CD14-positive monocyte (primary cell): ENCODE data around the gene NFIC. TPM values are rescaled to one million over a fixed set of nuclear protein-coding genes. Genes with fewer than 3 reads are reported as not detected.

Source experiments
- DNase-seq, 3 donors: peaks; one replicate each; pipeline ENCODE4 v3.0.0-alpha.2; 2011 to 2022
- H2AFZ ChIP-seq: 2 replicates; pipeline ENCODE4 v1.6.0; 2012; ENCODE audit warnings: mild to moderate bottlenecking, low read depth, low read length, inconsistent platforms; ENCODE audit not compliant: insufficient read depth, poor library complexity, severe bottlenecking
- H3K27ac ChIP-seq, 2 donors: 1 replicate in 1 of 2; 2 replicates in 1 of 2; pipeline ENCODE4 v1.5.1; 2012 to 2013; ENCODE audit warnings: low read length in 2 of 2, control low read depth in 1 of 2, inconsistent platforms in 1 of 2, low read depth in 1 of 2, mild to moderate bottlenecking in 1 of 2
- H3K27me3 ChIP-seq, 2 donors: one replicate each; pipeline versions ENCODE4 v1.6.0 to v1.6.1; 2011 to 2013; ENCODE audit warnings: low read length in 2 of 2; ENCODE audit not compliant: control insufficient read depth in 2 of 2, insufficient read depth in 2 of 2
- H3K36me3 ChIP-seq, 2 donors: replicated peaks in 1 of 2; 1 replicate in 1 of 2; 2 replicates in 1 of 2; pipeline versions ENCODE4 v1.5.1 to v1.6.1; 2012 to 2013; ENCODE audit warnings: low read length in 2 of 2, control low read depth in 1 of 2, inconsistent platforms in 1 of 2, mild to moderate bottlenecking in 1 of 2; ENCODE audit not compliant: insufficient read depth in 2 of 2, control insufficient read depth in 1 of 2
- H3K4me1 ChIP-seq, 2 donors: 1 replicate in 1 of 2; 2 replicates in 1 of 2; pipeline versions ENCODE4 v1.5.1 to v1.6.1; 2012 to 2013; ENCODE audit warnings: low read length in 2 of 2, control low read depth in 1 of 2, inconsistent platforms in 1 of 2, mild to moderate bottlenecking in 1 of 2, moderate library complexity in 1 of 2; ENCODE audit not compliant: insufficient read depth in 2 of 2, control insufficient read depth in 1 of 2
- H3K4me2 ChIP-seq: replicated peaks from 2 replicates; pipeline ENCODE3; 2012; ENCODE audit warnings: low read length, moderate library complexity, mild to moderate bottlenecking; ENCODE audit not compliant: poor library complexity, severe bottlenecking; ENCODE audit errors: extremely low read depth
- H3K4me3 ChIP-seq, 3 experiments: fragments of 200-600 bp in 1 of 3; sonication (generic) in 1 of 3; replicated peaks in 1 of 3; 1 replicate in 2 of 3; 2 replicates in 1 of 3; pipeline ENCODE4 v1.5.1; 2011 to 2013; ENCODE audit warnings: low read length in 3 of 3, mild to moderate bottlenecking in 3 of 3, control low read depth in 2 of 3, low read depth in 2 of 3, inconsistent platforms in 1 of 3, moderate library complexity in 1 of 3
- H3K79me2 ChIP-seq: 2 replicates; pipeline ENCODE4 v1.6.0; 2012; ENCODE audit warnings: mild to moderate bottlenecking, control low read depth, inconsistent platforms, low read length, moderate library complexity; ENCODE audit not compliant: insufficient read depth
- H3K9ac ChIP-seq: 2 replicates; pipeline ENCODE4 v1.6.0; 2017; ENCODE audit warnings: low read length, mild to moderate bottlenecking; ENCODE audit not compliant: insufficient read depth, poor library complexity, severe bottlenecking
- H3K9me3 ChIP-seq, 2 donors: replicated peaks in 1 of 2; 1 replicate in 1 of 2; 2 replicates in 1 of 2; pipeline versions ENCODE4 v1.5.1 to v1.6.1; 2012 to 2013; ENCODE audit warnings: low read length in 2 of 2, control low read depth in 1 of 2; ENCODE audit not compliant: control insufficient read depth in 1 of 2, insufficient read depth in 1 of 2
- H4K20me1 ChIP-seq: 2 replicates; pipeline ENCODE4 v1.6.0; 2012; ENCODE audit warnings: mild to moderate bottlenecking, low read length, control low read depth, moderate library complexity; ENCODE audit not compliant: insufficient read depth
- H3K27ac Mint-ChIP-seq, 7 donors: one replicate each; pipeline ENCODE4 v1.8.0; 2020; ENCODE audit warnings: mild to moderate bottlenecking in 7 of 7, mixed read lengths in 7 of 7, moderate library complexity in 6 of 7, inconsistent platforms in 2 of 7
- H3K27me3 Mint-ChIP-seq, 3 donors: one replicate each; pipeline ENCODE4 v1.8.0; 2021 to 2022; ENCODE audit warnings: low read depth in 3 of 3, mild to moderate bottlenecking in 3 of 3, mixed read lengths in 3 of 3, moderate library complexity in 3 of 3, inconsistent platforms in 1 of 3
- H3K36me3 Mint-ChIP-seq, 2 donors: one replicate each; pipeline ENCODE4 v1.8.0; 2020; ENCODE audit warnings: mixed read lengths in 2 of 2, inconsistent platforms in 1 of 2, mild to moderate bottlenecking in 1 of 2
- H3K4me1 Mint-ChIP-seq: one replicate; pipeline ENCODE4 v1.8.0; 2020; ENCODE audit warnings: mild to moderate bottlenecking, mixed read lengths
- H3K4me3 Mint-ChIP-seq, 2 donors: one replicate each; pipeline ENCODE4 v1.8.0; 2020; ENCODE audit warnings: mild to moderate bottlenecking in 2 of 2, mixed read lengths in 2 of 2, moderate library complexity in 1 of 2
- H3K9me3 Mint-ChIP-seq, 7 donors: one replicate each; pipeline ENCODE4 v1.8.0; 2020 to 2022; ENCODE audit warnings: mixed read lengths in 7 of 7, mild to moderate bottlenecking in 6 of 7, moderate library complexity in 6 of 7, inconsistent platforms in 2 of 7
- WGBS: methylation state at CpG from one replicate; pipeline ENCODE4 v1.1.5; 2013; ENCODE audit warnings: missing lambda C conversion rate; ENCODE audit not compliant: insufficient coverage; 5-methylcytosine and 5-hydroxymethylcytosine counted together
- intact Hi-C, 2 donors: fragments of 100-400 bp; cut with micrococcal nuclease; formaldehyde crosslinking; loops; one replicate each; pipeline versions ENCODE4 v1.15.0 to v1.15.1; 2023
- polyA plus RNA-seq, 3 donors: library from polyadenylated mRNA; depleted of rRNA in 1 of 3; unstranded in 2 of 3; stranded (reverse) in 1 of 3; fragments of 300-500 nt in 2 of 3; fragments of >200 nt in 1 of 3; fragmentation: Illumina TruSeq in 2 of 3; gene quantifications; 1 replicate in 2 of 3; 2 replicates in 1 of 3; pipeline ENCODE4 v1.2.3, GENCODE V29; 2012 to 2021
- TF ChIP-seq, protein P1 (sequence below): fragments of 200-600 bp; IDR thresholded peaks from one replicate; pipeline ENCODE4 v1.8.0; 2022; ENCODE audit warnings: antibody characterized with exemption, mild to moderate bottlenecking

The NFIC gene
- polyA plus RNA-seq, 3 donors: 7.0 to 13.8 (median 11.5) TPM

DNA sequence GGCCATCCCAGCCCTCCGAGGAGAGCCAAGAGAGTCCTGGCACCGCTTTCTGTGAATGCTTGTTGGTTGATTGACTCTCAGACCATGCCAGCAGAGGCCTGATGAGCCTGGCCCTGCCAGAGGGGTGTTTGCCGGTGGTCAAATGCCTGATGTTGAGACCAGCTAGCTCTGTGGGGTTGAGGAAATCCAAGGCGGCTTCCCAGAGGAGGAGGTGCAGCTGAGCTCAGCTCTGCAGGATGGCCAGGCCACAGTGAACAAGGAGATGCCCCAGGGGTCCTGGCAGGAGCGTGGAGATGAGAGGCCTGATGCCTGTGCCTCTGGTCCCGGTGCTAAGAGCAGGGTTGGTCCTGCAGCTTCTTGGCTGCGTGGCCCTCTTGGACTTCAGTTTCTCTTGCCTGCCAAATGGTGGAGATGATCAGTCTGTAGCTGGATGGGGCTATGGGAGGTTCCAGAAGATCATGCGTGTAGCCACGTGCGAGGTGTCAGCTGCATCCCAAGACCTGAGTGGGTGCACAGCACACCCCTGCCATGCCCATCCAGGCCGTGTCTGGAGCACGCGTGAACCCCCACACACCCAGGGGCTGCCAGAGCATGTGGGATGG, 16.8 kb downstream of the NFIC start:
- peak overlapping the region in 5 of 7 donors; percentile 1 to 69 (median 57) for H3K27ac Mint-ChIP-seq
- H3K36me3 ChIP-seq: peaks cover 19 to 37% of the 10 kb centered on the region in 2 donors
- H3K4me2 ChIP-seq: no peak overlapping the region
- no peaks in the 10 kb centered on the region for H3K9me3 ChIP-seq
- 99% methylated on average over 6 of the region's 13 CpGs for WGBS
- H3K36me3 Mint-ChIP-seq: peaks cover 22 to 53% of the 10 kb centered on the region in 2 donors
- no peak overlapping the region for H3K4me3 Mint-ChIP-seq
- TF ChIP-seq, protein P1, sequence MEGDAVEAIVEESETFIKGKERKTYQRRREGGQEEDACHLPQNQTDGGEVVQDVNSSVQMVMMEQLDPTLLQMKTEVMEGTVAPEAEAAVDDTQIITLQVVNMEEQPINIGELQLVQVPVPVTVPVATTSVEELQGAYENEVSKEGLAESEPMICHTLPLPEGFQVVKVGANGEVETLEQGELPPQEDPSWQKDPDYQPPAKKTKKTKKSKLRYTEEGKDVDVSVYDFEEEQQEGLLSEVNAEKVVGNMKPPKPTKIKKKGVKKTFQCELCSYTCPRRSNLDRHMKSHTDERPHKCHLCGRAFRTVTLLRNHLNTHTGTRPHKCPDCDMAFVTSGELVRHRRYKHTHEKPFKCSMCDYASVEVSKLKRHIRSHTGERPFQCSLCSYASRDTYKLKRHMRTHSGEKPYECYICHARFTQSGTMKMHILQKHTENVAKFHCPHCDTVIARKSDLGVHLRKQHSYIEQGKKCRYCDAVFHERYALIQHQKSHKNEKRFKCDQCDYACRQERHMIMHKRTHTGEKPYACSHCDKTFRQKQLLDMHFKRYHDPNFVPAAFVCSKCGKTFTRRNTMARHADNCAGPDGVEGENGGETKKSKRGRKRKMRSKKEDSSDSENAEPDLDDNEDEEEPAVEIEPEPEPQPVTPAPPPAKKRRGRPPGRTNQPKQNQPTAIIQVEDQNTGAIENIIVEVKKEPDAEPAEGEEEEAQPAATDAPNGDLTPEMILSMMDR: no peak
- H2AFZ ChIP-seq: no peak overlapping the region
- H3K4me3 ChIP-seq: no peak overlapping the region
- peak overlapping the region in 1 of 2 donors; percentile 41 for H3K27ac ChIP-seq
- H3K79me2 ChIP-seq: peaks cover 100% of the 10 kb centered on the region
- H4K20me1 ChIP-seq: peaks cover 95% of the 10 kb centered on the region
- peak overlapping the region; percentile 27 for H3K9ac ChIP-seq
- peaks cover 15 to 18% of the 10 kb centered on the region in 2 donors for H3K4me1 ChIP-seq
- no peaks in the 10 kb centered on the region for H3K9me3 Mint-ChIP-seq
- no peak for DNase-seq
- H3K4me1 Mint-ChIP-seq: peaks cover 42% of the 10 kb centered on the region
- intact Hi-C loops: no loop called here
- H3K27me3 ChIP-seq: no peaks in the 10 kb centered on the region
- no peaks in the 10 kb centered on the region for H3K27me3 Mint-ChIP-seq

DNA sequence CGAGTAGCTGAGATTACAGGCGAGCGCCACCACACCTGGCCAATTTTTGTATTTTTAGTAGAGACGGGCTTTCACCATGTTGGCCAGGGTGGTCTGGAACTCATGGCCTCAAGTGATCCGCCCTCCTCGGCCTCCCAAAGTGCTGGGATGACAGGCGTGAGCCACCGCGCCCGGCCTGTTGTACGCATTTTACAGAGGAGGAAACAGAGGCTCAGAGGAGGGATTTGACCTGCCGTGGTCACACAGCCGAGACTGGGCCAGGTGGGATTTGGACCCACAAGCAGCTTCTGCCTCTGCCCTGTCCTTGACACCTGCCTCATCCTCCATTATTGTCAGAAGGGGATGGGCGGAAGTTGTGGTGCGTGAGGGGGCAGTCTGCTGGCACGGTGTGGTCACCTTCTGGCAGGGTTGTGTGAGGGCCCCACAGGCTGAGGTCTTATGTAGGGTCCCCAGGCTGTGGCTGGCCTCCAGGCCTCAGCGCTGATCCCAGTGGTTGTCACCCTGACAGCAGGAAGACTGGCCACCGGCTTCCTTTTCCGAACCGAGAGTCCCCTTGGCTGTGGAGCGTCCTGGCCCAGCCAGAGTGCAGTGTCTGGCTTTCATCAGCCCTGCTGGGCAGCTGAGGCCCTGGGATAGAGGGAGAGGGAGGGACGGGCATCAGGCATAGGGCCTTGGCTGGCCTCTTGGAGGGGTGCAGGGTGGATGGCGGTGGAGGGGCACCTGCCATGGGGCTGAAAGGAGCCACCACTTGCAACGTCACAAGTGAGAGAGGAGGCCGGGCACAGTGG, 20.3 kb downstream of the NFIC start:
- Histone ChIP-seq H3K4me2 (no peak overlapping the region), H3K79me2 (peaks cover 100% of the 10 kb centered on the region), H3K36me3 (peaks cover 22 to 41% of the 10 kb centered on the region in 2 donors), H3K4me1 (peaks cover 15 to 18% of the 10 kb centered on the region in 2 donors), H3K27me3 (no peaks in the 10 kb centered on the region), H4K20me1 (peaks cover 100% of the 10 kb centered on the region), H2AFZ (no peak overlapping the region), H3K27ac (peak overlapping the region in 1 of 2 donors; percentile 45), H3K9me3 (no peaks in the 10 kb centered on the region), H3K9ac (no peak overlapping the region), H3K4me3 (no peak overlapping the region)
- peaks cover 38% of the 10 kb centered on the region for H3K4me1 Mint-ChIP-seq
- 95% methylated on average over 21 of the region's 25 CpGs for WGBS
- DNase-seq: no peak
- H3K27ac Mint-ChIP-seq: peak overlapping the region in 2 of 7 donors; percentile 6 to 58
- H3K36me3 Mint-ChIP-seq: peaks cover 26 to 64% of the 10 kb centered on the region in 2 donors
- no peak overlapping the region for H3K4me3 Mint-ChIP-seq
- H3K9me3 Mint-ChIP-seq: peaks cover 0 to 3% (median 0%) of the 10 kb centered on the region in 7 donors
- TF ChIP-seq, protein P1: no peak
- H3K27me3 Mint-ChIP-seq: no peaks in the 10 kb centered on the region
- intact Hi-C loops: no loop called here
